HCT116 (cell line): ENCODE results near the gene DDX54. TPM values are rescaled to one million over a fixed set of nuclear protein-coding genes. Genes with fewer than 3 reads are reported as not detected.

Experiments
- ATAC-seq: fragments of 200-7000 bp; cut with Tn5 transposase; 2 replicates; pipeline ENCODE4 v1.9.1; 2020; ENCODE audit warnings: mild to moderate bottlenecking, moderate library complexity
- BruUV-seq: library from RNA; stranded (reverse); fragments of 400-500 nt; replicated peaks from 2 replicates; lab custom pipeline; 2021; lab: Mats Ljungman, UMichigan
- CTCF ChIA-PET: fragments of 300-600 bp; sonication (Branson Sonifier 250); formaldehyde crosslinking; loops from one replicate; lab custom pipeline; 2021; ENCODE audit warnings: antibody characterized with exemption; lab: Charles Lee
- POLR2A ChIA-PET: fragments of 300-600, 350-600 bp; sonication (Branson Sonifier 250); formaldehyde crosslinking; loops from one replicate; lab custom pipeline; 2021; ENCODE audit warnings: antibody characterized with exemption; lab: Charles Lee
- RAD21 ChIA-PET, 2 experiments: fragments of 300-600 bp; sonication (Branson Sonifier 250); formaldehyde crosslinking; loops; one replicate each; lab custom pipeline; 2023; ENCODE audit warnings: low total read pairs in 2 of 2; ENCODE audit not compliant: uncharacterized antibody in 2 of 2, unreplicated experiment in 2 of 2, low non-redundant PET in 1 of 2; lab: Charles Lee
- DNase-seq: peaks from one replicate; pipeline ENCODE4 v3.0.0-alpha.2; 2010; ENCODE audit warnings: low read depth, low spot score
- H2AFZ ChIP-seq: fragments of 200-600 bp; shearing (Covaris generic), sonication (generic); 2 replicates; pipeline ENCODE4 v1.6.1; 2017; ENCODE audit warnings: low read depth, mixed run types, mixed read lengths, antibody characterized with exemption, low read length; ENCODE audit not compliant: poor library complexity, severe bottlenecking
- H3K27ac ChIP-seq: 2 replicates; pipeline ENCODE4 v1.5.1; 2012; ENCODE audit warnings: low read depth, low read length
- H3K27me3 ChIP-seq: fragments of 200-600 bp; sonication (generic); 2 replicates; pipeline ENCODE4 v1.6.1; 2016; ENCODE audit warnings: mixed run types, low read length, mixed read lengths; ENCODE audit not compliant: insufficient read depth
- H3K36me3 ChIP-seq, 2 experiments: fragments of 200-500 bp in 1 of 2; fragments of 200-600 bp in 1 of 2; sonication (Bioruptor generic) in 1 of 2; sonication (generic) in 1 of 2; 2 replicates each; pipeline versions ENCODE4 v1.5.1 to v1.6.1; 2014 to 2016; ENCODE audit warnings: low read length in 2 of 2, inconsistent platforms in 1 of 2, mixed read lengths in 1 of 2, mixed run types in 1 of 2; ENCODE audit not compliant: insufficient read depth in 2 of 2, control insufficient read depth in 1 of 2
- H3K4me1 ChIP-seq, 2 experiments: fragments of 200-600 bp in 1 of 2; sonication (generic) in 1 of 2; 2 replicates each; pipeline versions ENCODE4 v1.5.1 to v1.6.1; 2012 to 2017; ENCODE audit warnings: low read length in 2 of 2, inconsistent platforms in 1 of 2, mild to moderate bottlenecking in 1 of 2, mixed read lengths in 1 of 2, mixed run types in 1 of 2, moderate library complexity in 1 of 2; ENCODE audit not compliant: insufficient read depth in 2 of 2, control insufficient read depth in 1 of 2
- H3K4me2 ChIP-seq: fragments of 200-600 bp; sonication (generic); 2 replicates; pipeline ENCODE4 v1.6.1; 2017; ENCODE audit warnings: mixed run types, low read length, mixed read lengths
- H3K4me3 ChIP-seq, 2 experiments: fragments of 200-600 bp in 1 of 2; sonication (generic) in 1 of 2; replicated peaks in 1 of 2; 2 replicates each; pipeline ENCODE4 v1.5.1; 2011 to 2016; ENCODE audit warnings: low read length in 2 of 2, control low read depth in 1 of 2, low read depth in 1 of 2, mild to moderate bottlenecking in 1 of 2, mixed read lengths in 1 of 2, mixed run types in 1 of 2
- H3K79me2 ChIP-seq: fragments of 200-600 bp; sonication (generic); 2 replicates; pipeline ENCODE4 v1.6.1; 2017; ENCODE audit warnings: mild to moderate bottlenecking, mixed run types, low read length, moderate library complexity, mixed read lengths; ENCODE audit not compliant: insufficient read depth
- H3K9ac ChIP-seq: fragments of 200-600 bp; sonication (generic); 2 replicates; pipeline ENCODE4 v1.6.1; 2016; ENCODE audit warnings: low read length, mixed read lengths
- H3K9me2 ChIP-seq: fragments of 200-600 bp; sonication (generic), shearing (Covaris generic); 2 replicates; pipeline ENCODE4 v1.6.1; 2017; ENCODE audit warnings: mixed run types, mild to moderate bottlenecking, moderate library complexity; ENCODE audit not compliant: insufficient read depth
- H3K9me3 ChIP-seq, 2 experiments: fragments of 200-500 bp in 1 of 2; fragments of 200-600 bp in 1 of 2; sonication (Bioruptor generic) in 1 of 2; sonication (generic) in 1 of 2; 2 replicates each; pipeline ENCODE4 v1.6.1; 2014 to 2017; ENCODE audit warnings: low read length in 2 of 2, mixed read lengths in 2 of 2, inconsistent platforms in 1 of 2, low read depth in 1 of 2, mild to moderate bottlenecking in 1 of 2, mixed run types in 1 of 2, moderate library complexity in 1 of 2; ENCODE audit not compliant: control insufficient read depth in 1 of 2, insufficient read depth in 1 of 2
- H4K20me1 ChIP-seq: fragments of 200-600 bp; sonication (generic), shearing (Covaris generic); 2 replicates; pipeline ENCODE4 v1.6.1; 2017; ENCODE audit warnings: mixed run types, mild to moderate bottlenecking, moderate library complexity; ENCODE audit not compliant: insufficient read depth
- ATF3 ChIP-seq: IDR thresholded peaks from 2 replicates; pipeline ENCODE4 v1.6.1; 2012
- CEBPB ChIP-seq: IDR thresholded peaks from 2 replicates; pipeline ENCODE4 v1.6.1; 2012; ENCODE audit warnings: low read depth
- CTCF ChIP-seq, 3 experiments: fragments of 200-600 bp in 1 of 3; sonication (generic) in 1 of 3; IDR thresholded peaks in 2 of 3; conservative IDR thresholded peaks in 1 of 3; 2 replicates each; pipeline ENCODE4 v1.5.1; 2012 to 2017; ENCODE audit warnings: low read depth in 2 of 3, low read length in 2 of 3, antibody characterized with exemption in 1 of 3, borderline replicate concordance in 1 of 3, control low read depth in 1 of 3, mild to moderate bottlenecking in 1 of 3, mixed read lengths in 1 of 3, mixed run types in 1 of 3, moderate library complexity in 1 of 3; ENCODE audit not compliant: insufficient read depth in 1 of 3
- ELF1 ChIP-seq: IDR thresholded peaks from 2 replicates; pipeline ENCODE4 v1.6.1; 2012; ENCODE audit warnings: low read depth, borderline replicate concordance
- EZH2 ChIP-seq: fragments of 200-600 bp; sonication (generic); IDR thresholded peaks from 2 replicates; pipeline ENCODE4 v1.6.1; 2017; ENCODE audit warnings: antibody characterized with exemption, mixed run types
- EZH2phosphoT487 ChIP-seq: fragments of 200-600 bp; IDR thresholded peaks from 2 replicates; pipeline ENCODE4 v1.6.1; 2018; ENCODE audit warnings: antibody characterized with exemption, borderline replicate concordance
- FOSL1 ChIP-seq: IDR thresholded peaks from 2 replicates; pipeline ENCODE4 v1.6.1; 2012; ENCODE audit warnings: low read depth
- JUND ChIP-seq: IDR thresholded peaks from 2 replicates; pipeline ENCODE4 v1.6.1; 2012
- MAX ChIP-seq: IDR thresholded peaks from 2 replicates; pipeline ENCODE4 v1.6.1; 2012
- POLR2A ChIP-seq: IDR thresholded peaks from 2 replicates; pipeline ENCODE4 v1.7.0; 2011; ENCODE audit warnings: borderline replicate concordance; ENCODE audit not compliant: insufficient read depth, insufficient read length; ENCODE audit errors: extremely low read depth
- POLR2AphosphoS5 ChIP-seq: IDR thresholded peaks from 2 replicates; pipeline ENCODE4 v1.6.1; 2011; ENCODE audit warnings: mild to moderate bottlenecking, low read depth, low read length, moderate library complexity
- RAD21 ChIP-seq: IDR thresholded peaks from 2 replicates; pipeline ENCODE4 v1.6.1; 2012; ENCODE audit warnings: low read depth, mild to moderate bottlenecking
- REST ChIP-seq: IDR thresholded peaks from 2 replicates; pipeline ENCODE4 v1.6.1; 2012; ENCODE audit warnings: low read depth
- SIN3A ChIP-seq: IDR thresholded peaks from 2 replicates; pipeline ENCODE4 v1.6.1; 2012; ENCODE audit warnings: low read depth
- SRF ChIP-seq: IDR thresholded peaks from 2 replicates; pipeline ENCODE4 v1.6.1; 2012; ENCODE audit warnings: low read depth
- TCF7L2 ChIP-seq: IDR thresholded peaks from 2 replicates; pipeline ENCODE4 v1.7.0; 2011; ENCODE audit warnings: borderline replicate concordance, inconsistent platforms; ENCODE audit not compliant: insufficient read depth, insufficient read length; ENCODE audit errors: extremely low read depth
- YY1 ChIP-seq: IDR thresholded peaks from 2 replicates; pipeline ENCODE4 v1.6.1; 2011; ENCODE audit warnings: low read length, low read depth, moderate library complexity, mild to moderate bottlenecking; ENCODE audit not compliant: insufficient replicate concordance; ENCODE audit errors: extremely low read depth
- ZBTB33 ChIP-seq: IDR thresholded peaks from 2 replicates; pipeline ENCODE4 v1.6.1; 2011; ENCODE audit warnings: mild to moderate bottlenecking, low read length, moderate library complexity; ENCODE audit not compliant: insufficient replicate concordance; ENCODE audit errors: extremely low read depth
- ZFX ChIP-seq: fragments of 450-650 bp; IDR thresholded peaks from 2 replicates; pipeline ENCODE4 v1.6.1; 2017
- ZNF274 ChIP-seq: fragments of 200-500 bp; sonication (Bioruptor generic); IDR thresholded peaks from 2 replicates; pipeline ENCODE4 v1.6.1; 2014; ENCODE audit warnings: mild to moderate bottlenecking, low read depth, low read length, inconsistent platforms
- intact Hi-C: fragments of 100-400 bp; cut with micrococcal nuclease; formaldehyde crosslinking; loops from 2 replicates; pipeline ENCODE4 v1.10.0; 2022
- total RNA-seq: library from RNA; stranded (reverse); gene quantifications from one replicate; pipeline ENCODE4 v1.2.1, GENCODE V29; 2021; ENCODE audit not compliant: unreplicated experiment

The DDX54 gene
- total RNA-seq, 1 experiment from 2014 or later = 110 TPM

GRCh38 chr12:113142886-113143332 lies 42.4 kb downstream of the DDX54 start:
- Histone ChIP-seq H3K9me3 (no peaks in the 10 kb centered on the region), H4K20me1 (no peaks in the 10 kb centered on the region), H3K9ac (no peak overlapping the region), H3K9me2 (no peaks in the 10 kb centered on the region), H3K36me3 (no peaks in the 10 kb centered on the region), H3K27ac (no peak overlapping the region), H3K79me2 (no peaks in the 10 kb centered on the region), H3K4me1 (peaks cover 0 to 12% of the 10 kb centered on the region in 2 experiments; a peak in 1 of 4 replicates), H3K4me3 (no peak overlapping the region), H2AFZ (no peak overlapping the region), H3K27me3 (no peaks in the 10 kb centered on the region), H3K4me2 (no peak overlapping the region)
- POLR2A ChIA-PET = no interaction called here
- intact Hi-C loops = no loop called here
- CTCF ChIA-PET = interaction anchor here (1.2 kb wide), 1 partner anchor 10 kb away, joined by 3 read pairs; no protein-coding TSS in a partner anchor
- ATAC-seq (no peak; the same call in 1 of the 2 replicates), DNase-seq (no peak)
- RAD21 ChIA-PET = no interaction called here
- no TSS peak for BruUV-seq
- TF ChIP-seq POLR2AphosphoS5 (no peak), JUND (no peak), CEBPB (no peak), ELF1 (no peak), POLR2A (no peak), SRF (no peak), EZH2 (no peak), RAD21 (no peak), REST (no peak), ZBTB33 (no peak), FOSL1 (no peak), ATF3 (no peak), EZH2phosphoT487 (no peak), CTCF (IDR thresholded peaks at IDR 0.05 in 2 of 3, conservative IDR thresholded peaks at IDR 0.05 in 1 of 3; ENCODE audit: borderline replicate concordance in 1 of 3, insufficient read depth in 1 of 3, low read depth in 2 of 3, low read length in 2 of 3) (no peak), TCF7L2 (no peak), SIN3A (no peak), ZFX (no peak), YY1 (no peak), ZNF274 (no peak), MAX (no peak)
